ENCODE results near the gene PHLDB1. TPM values are rescaled to one million over a fixed set of nuclear protein-coding genes. Genes with fewer than 3 reads are reported as not detected.

Gene PHLDB1
- total RNA-seq, 2 donors from 2014 or later = 60.1 to 88.6 TPM

DNA sequence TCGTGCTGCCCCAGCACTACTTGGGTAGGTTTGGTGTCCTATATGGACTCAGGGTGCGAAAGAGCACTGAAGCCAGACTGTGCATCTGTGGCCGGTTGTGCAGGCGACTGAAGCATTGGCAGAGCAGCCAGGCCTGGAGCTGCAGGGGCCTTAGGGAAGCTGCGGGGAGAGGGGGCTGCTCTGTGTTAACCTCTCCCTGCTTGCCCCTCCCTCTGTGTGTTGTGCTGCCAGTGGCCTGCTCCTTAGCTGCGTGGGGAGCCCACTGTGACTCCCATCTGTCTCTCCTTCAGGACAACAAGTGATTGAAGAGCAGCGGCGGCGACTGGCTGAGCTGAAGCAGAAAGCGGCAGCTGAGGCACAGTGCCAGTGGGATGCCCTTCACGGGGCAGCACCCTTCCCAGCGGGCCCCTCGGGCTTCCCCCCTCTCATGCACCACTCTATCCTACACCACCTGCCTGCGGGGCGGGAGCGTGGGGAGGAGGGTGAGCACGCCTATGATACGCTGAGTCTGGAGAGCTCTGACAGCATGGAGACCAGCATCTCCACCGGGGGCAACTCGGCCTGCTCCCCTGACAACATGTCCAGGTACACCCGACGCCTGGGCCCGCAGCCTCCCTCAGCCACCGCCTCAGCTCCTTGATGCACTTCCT is 37.8 kb downstream of the PHLDB1 start:
- H3K36me3 ChIP-seq = peaks cover 6% of the 10 kb centered on the region
- no peak for DNase-seq
- no peak overlapping the region for H3K4me3 ChIP-seq
- H3K9ac ChIP-seq (ENCODE audit: low read depth in 2 of 2, low read length in 2 of 2) = no peak overlapping the region
- no peaks in the 10 kb centered on the region for H3K9me3 ChIP-seq
- H3K27me3 ChIP-seq = no peaks in the 10 kb centered on the region
- no peak overlapping the region for H3K27ac ChIP-seq
- H3K4me1 ChIP-seq = peaks cover 10% of the 10 kb centered on the region
- TF ChIP-seq, protein P1, sequence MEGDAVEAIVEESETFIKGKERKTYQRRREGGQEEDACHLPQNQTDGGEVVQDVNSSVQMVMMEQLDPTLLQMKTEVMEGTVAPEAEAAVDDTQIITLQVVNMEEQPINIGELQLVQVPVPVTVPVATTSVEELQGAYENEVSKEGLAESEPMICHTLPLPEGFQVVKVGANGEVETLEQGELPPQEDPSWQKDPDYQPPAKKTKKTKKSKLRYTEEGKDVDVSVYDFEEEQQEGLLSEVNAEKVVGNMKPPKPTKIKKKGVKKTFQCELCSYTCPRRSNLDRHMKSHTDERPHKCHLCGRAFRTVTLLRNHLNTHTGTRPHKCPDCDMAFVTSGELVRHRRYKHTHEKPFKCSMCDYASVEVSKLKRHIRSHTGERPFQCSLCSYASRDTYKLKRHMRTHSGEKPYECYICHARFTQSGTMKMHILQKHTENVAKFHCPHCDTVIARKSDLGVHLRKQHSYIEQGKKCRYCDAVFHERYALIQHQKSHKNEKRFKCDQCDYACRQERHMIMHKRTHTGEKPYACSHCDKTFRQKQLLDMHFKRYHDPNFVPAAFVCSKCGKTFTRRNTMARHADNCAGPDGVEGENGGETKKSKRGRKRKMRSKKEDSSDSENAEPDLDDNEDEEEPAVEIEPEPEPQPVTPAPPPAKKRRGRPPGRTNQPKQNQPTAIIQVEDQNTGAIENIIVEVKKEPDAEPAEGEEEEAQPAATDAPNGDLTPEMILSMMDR (IDR thresholded peaks at IDR 0.05) = no peak
- intact Hi-C loops (cut with DNase I) = no loop called here

DNA sequence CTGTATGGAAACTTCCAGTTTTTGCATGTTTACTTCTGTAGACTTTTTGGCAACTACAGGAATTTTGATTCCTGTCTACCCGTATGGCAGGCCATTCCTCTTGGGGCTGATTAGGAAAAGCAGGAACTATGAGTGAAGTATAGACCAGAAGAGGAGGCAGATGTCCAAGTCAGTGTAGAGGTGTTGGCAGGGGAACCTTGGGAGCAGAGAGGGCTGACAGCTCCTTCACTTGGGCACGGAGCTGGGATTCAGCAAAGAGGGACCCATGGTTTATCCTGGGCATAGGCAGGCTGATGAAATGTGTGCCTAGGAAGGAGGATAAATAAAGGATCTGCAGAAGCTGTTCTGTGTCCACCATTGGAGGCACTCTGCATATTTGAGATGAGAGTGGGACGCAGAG is 39.0 kb downstream of the PHLDB1 start:
- peaks cover 6% of the 10 kb centered on the region for H3K36me3 ChIP-seq
- H3K27ac ChIP-seq = no peak overlapping the region
- H3K9me3 ChIP-seq = no peaks in the 10 kb centered on the region
- no peaks in the 10 kb centered on the region for H3K27me3 ChIP-seq
- H3K4me3 ChIP-seq = no peak overlapping the region
- no peak for DNase-seq
- H3K4me1 ChIP-seq = no peaks in the 10 kb centered on the region
- TF ChIP-seq, protein P1 (IDR thresholded peaks at IDR 0.05) = no peak
- intact Hi-C loops (cut with DNase I) = no loop called here
- no peak overlapping the region for H3K9ac ChIP-seq (ENCODE audit: low read depth in 2 of 2, low read length in 2 of 2)

DNA sequence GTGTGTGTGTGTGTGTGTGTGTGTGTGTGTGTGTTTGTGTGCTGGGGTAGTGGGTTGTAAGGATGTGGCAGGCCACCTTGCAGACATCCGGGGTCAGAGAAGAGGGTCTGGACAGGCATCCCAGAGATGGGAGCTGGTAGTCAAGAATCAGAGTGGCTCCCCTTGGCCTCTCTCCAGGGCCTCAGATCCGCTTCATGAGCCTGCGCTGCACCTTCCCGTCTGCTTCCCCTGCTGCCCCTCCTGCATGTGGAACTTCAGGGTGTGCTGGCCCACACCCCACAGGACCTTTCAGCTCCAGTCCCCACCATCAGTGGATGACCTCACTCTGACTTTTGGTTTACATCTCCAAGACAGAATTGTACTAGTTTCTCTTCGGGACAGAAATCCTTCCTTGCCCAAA is 40.9 kb downstream of the PHLDB1 start:
- DNase-seq = no peak
- Histone ChIP-seq H3K36me3 (peaks cover 6% of the 10 kb centered on the region), H3K27ac (no peak overlapping the region), H3K27me3 (no peaks in the 10 kb centered on the region), H3K9me3 (no peaks in the 10 kb centered on the region), H3K4me1 (no peaks in the 10 kb centered on the region), H3K4me3 (no peak overlapping the region), H3K9ac (ENCODE audit: low read depth in 2 of 2, low read length in 2 of 2) (no peak overlapping the region)
- intact Hi-C loops (cut with DNase I) = no loop called here
- TF ChIP-seq, protein P1 (IDR thresholded peaks at IDR 0.05) = no peak

DNA sequence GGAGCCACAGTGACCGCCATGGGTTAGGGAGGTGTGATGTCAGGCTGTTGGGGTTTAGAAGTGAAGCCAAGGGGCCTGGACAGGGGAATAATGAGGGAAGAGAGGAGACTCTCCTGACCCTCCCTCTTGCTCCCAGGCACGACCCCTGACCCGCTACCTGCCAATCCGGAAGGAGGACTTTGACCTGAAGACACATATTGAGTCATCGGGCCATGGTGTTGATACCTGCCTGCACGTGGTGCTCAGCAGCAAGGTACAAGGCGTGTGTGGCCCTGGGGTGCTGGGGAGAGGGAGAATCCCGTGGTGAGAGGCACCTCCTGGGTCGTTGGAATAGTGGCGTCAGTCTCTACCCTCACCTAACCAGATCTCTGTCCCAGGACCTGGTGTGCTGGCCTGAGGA is 42.5 kb downstream of the PHLDB1 start:
- no peaks in the 10 kb centered on the region for H3K4me1 ChIP-seq
- H3K9me3 ChIP-seq = no peaks in the 10 kb centered on the region
- H3K27me3 ChIP-seq = no peaks in the 10 kb centered on the region
- H3K9ac ChIP-seq (ENCODE audit: low read depth in 2 of 2, low read length in 2 of 2) = no peak overlapping the region
- H3K36me3 ChIP-seq = no peaks in the 10 kb centered on the region
- TF ChIP-seq, protein P1 (IDR thresholded peaks at IDR 0.05) = no peak
- no peak overlapping the region for H3K4me3 ChIP-seq
- no peak for DNase-seq
- H3K27ac ChIP-seq = no peak overlapping the region
- intact Hi-C loops (cut with DNase I) = no loop called here

DNA sequence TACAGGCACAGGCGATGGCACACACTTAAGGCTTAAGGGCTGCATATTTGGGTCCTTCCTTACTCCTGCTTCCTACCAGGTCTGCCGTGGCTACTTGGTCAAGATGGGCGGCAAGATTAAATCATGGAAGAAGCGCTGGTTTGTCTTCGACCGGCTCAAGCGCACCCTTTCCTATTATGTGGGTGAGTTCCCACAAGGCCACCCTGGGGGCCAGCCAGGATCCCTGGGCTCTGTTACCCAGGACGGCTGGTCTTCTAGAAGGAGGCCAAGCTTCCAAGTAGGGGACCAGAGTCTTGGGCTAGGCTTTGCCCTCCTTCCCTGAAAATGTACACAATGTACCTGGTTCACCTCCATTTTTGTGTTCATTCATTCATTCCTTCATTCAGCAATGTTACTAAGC is 43.0 kb downstream of the PHLDB1 start:
- H3K9ac ChIP-seq (ENCODE audit: low read depth in 2 of 2, low read length in 2 of 2) = no peak overlapping the region
- H3K4me1 ChIP-seq = no peaks in the 10 kb centered on the region
- H3K27me3 ChIP-seq = no peaks in the 10 kb centered on the region
- intact Hi-C loops (cut with DNase I) = no loop called here
- no peaks in the 10 kb centered on the region for H3K36me3 ChIP-seq
- no peak overlapping the region for H3K27ac ChIP-seq
- H3K4me3 ChIP-seq = no peak overlapping the region
- TF ChIP-seq, protein P1 (IDR thresholded peaks at IDR 0.05) = no peak
- no peaks in the 10 kb centered on the region for H3K9me3 ChIP-seq
- DNase-seq = no peak

Measured in colonic mucosa (tissue), 4 donors.